Uterus (tissue), 4 donors: Measurements from ENCODE around the gene EPB41L2. TPM values are rescaled to one million over a fixed set of nuclear protein-coding genes. Genes with fewer than 3 reads are reported as not detected.
A peak's percentile ranks its signal among the peaks of the same experiment; 100 is the strongest.

Source experiments
- DNase-seq, 2 donors: peaks; one replicate each; pipeline ENCODE4 v3.0.0-alpha.2; 2019 to 2020
- H3K27ac ChIP-seq, 2 donors: fragments of 200-600 bp; sonication (generic); 1 replicate in 1 of 2; 2 replicates in 1 of 2; pipeline ENCODE4 v1.5.1; 2016 to 2018
- H3K27me3 ChIP-seq, 2 donors: fragments of 200-600 bp; sonication (generic); one replicate each; pipeline ENCODE4 v1.5.1; 2018 to 2019; ENCODE audit warnings: control low read depth in 1 of 2
- H3K36me3 ChIP-seq, 2 donors: fragments of 200-600 bp; sonication (generic); one replicate each; pipeline ENCODE4 v1.5.1; 2019; ENCODE audit warnings: control low read depth in 1 of 2
- H3K4me1 ChIP-seq, 2 donors: fragments of 200-600 bp; sonication (generic); one replicate each; pipeline ENCODE4 v1.5.1; 2018 to 2019; ENCODE audit warnings: control low read depth in 1 of 2
- H3K4me3 ChIP-seq, 2 donors: fragments of 200-600 bp; sonication (generic); 1 replicate in 1 of 2; 2 replicates in 1 of 2; pipeline ENCODE4 v1.5.1; 2018 to 2019; ENCODE audit warnings: mild to moderate bottlenecking in 1 of 2
- H3K9me3 ChIP-seq, 2 donors: fragments of 200-600 bp; sonication (generic); one replicate each; pipeline ENCODE4 v1.5.1; 2019; ENCODE audit warnings: control low read depth in 1 of 2
- CTCF ChIP-seq, 4 experiments: fragments of 200-600 bp in 2 of 4; fragments of 450-650 bp in 2 of 4; sonication (generic) in 2 of 4; IDR thresholded peaks; one replicate each; pipeline ENCODE4 v1.5.1; 2016 to 2019; ENCODE audit warnings: antibody characterized with exemption in 4 of 4, mild to moderate bottlenecking in 2 of 4, moderate library complexity in 1 of 4
- POLR2A ChIP-seq, 2 donors: fragments of 450-650 bp; IDR thresholded peaks; one replicate each; pipeline ENCODE4 v1.6.1; 2016; ENCODE audit warnings: antibody characterized with exemption in 2 of 2, mild to moderate bottlenecking in 1 of 2, moderate library complexity in 1 of 2
- intact Hi-C: fragments of 100-400 bp; cut with DNase I; formaldehyde crosslinking; loops from one replicate; pipeline ENCODE4 v1.15.1; 2023; ENCODE audit warnings: low total_unique reads
- total RNA-seq, 4 donors: library from RNA; depleted of rRNA in 3 of 4; stranded (reverse); fragments of >200 nt in 3 of 4; gene quantifications; one replicate each; pipeline versions ENCODE4 v1.1.0 to v1.2.4, GENCODE V29; 2014 to 2023
- donor health status: DM: yes; HTN: yes; CAD: no.

The EPB41L2 gene
- total RNA-seq, 4 donors from 2014 or later: 72.5 to 237 (median 148) TPM

DNA sequence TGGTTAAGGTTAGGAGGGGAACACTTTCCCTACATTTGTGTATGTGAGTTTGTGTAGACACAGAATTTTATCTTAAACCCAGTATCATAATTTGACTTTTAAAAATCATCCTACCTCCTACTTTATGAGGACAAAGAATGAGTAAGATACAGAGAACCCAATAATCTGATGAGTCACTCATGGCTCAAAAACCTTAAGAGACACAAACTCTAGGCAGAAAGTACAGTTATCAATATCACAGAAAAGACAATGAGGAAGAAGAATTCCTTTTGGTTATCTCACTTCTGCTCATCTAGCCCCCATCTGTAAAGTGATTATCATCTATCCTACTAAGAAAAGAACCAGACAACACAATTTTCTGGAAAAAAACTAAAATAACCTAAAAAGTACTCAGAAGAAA, 87.7 kb downstream of the EPB41L2 start:
- peaks cover 0 to 6% of the 10 kb centered on the region in 2 donors for H3K4me1 ChIP-seq

GRCh38 chr6:130973521-130974277, 89.3 kb downstream of the EPB41L2 start:
- intact Hi-C loops: no loop called here
- no peak for DNase-seq
- H3K4me3 ChIP-seq: no peak overlapping the region
- H3K27ac ChIP-seq: no peak overlapping the region
- H3K9me3 ChIP-seq: no peaks in the 10 kb centered on the region
- H3K36me3 ChIP-seq: no peaks in the 10 kb centered on the region
- TF ChIP-seq POLR2A (IDR thresholded peaks at IDR 0.05) (no peak), CTCF (IDR thresholded peaks at IDR 0.05) (no peak)
- no peaks in the 10 kb centered on the region for H3K27me3 ChIP-seq
- peaks cover 0 to 6% of the 10 kb centered on the region in 2 donors for H3K4me1 ChIP-seq

More for the DNA sequence above, 87.7 kb downstream of the EPB41L2 start:
- DNase-seq: no peak
- Histone ChIP-seq H3K4me3 (no peak overlapping the region), H3K36me3 (no peaks in the 10 kb centered on the region), H3K9me3 (no peaks in the 10 kb centered on the region), H3K27ac (no peak overlapping the region), H3K27me3 (no peaks in the 10 kb centered on the region)
- TF ChIP-seq CTCF (IDR thresholded peaks at IDR 0.05): no peak
- TF ChIP-seq POLR2A (IDR thresholded peaks at IDR 0.05): no peak
- intact Hi-C loops: no loop called here

DNA sequence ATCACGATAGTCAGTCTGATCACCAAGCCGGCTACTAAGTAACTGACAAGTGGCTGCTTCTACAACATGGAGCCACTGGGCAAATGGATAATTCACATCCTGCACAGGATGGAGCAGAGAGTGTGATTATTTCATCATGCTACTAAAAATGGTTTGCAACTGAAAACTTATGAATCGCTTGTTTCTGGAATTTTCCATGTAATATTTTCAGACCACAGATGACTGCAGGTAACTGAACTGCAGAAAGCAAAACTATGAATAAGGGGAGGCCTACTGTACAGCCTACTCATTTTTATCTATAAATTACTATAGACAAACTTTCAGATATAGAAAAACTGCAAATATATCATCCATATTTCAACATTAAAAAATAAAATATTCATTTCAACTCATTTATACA, 91.5 kb downstream of the EPB41L2 start:
- no peak for TF ChIP-seq CTCF (IDR thresholded peaks at IDR 0.05)
- no peak for TF ChIP-seq POLR2A (IDR thresholded peaks at IDR 0.05)
- Histone ChIP-seq H3K4me1 (peaks cover 0 to 5% of the 10 kb centered on the region in 2 donors), H3K27ac (no peak overlapping the region), H3K27me3 (no peaks in the 10 kb centered on the region), H3K4me3 (no peak overlapping the region), H3K36me3 (no peaks in the 10 kb centered on the region), H3K9me3 (no peaks in the 10 kb centered on the region)
- DNase-seq: no peak
- intact Hi-C loops: no loop called here

DNA sequence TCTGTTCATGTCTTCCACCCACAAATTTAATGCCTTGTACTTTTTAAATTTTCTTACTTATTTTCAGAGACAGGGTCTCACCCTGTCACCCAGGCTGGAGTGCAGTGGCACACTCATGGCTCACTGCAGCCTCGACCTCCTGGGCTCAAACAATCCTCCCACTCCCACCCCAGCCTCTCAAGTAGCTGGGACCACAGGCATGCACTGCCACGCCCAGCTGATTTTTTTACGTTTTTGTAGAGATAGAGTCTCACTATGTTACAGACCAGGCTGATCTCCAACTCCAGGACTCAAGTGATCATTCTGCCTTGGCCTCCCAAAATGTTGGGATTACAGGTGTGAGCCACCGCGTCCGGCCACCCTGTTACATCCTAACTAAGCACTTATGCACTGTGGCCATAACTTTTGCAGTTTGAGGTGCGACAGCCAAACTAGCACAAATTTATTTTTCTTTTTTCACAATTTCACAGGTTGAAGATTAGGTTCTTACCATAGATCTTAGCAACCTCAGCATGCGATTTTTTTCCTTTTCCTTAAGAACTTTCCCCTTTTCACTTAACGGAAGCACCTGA, 92.1 kb downstream of the EPB41L2 start:
- no peak overlapping the region for H3K4me3 ChIP-seq
- no peaks in the 10 kb centered on the region for H3K27me3 ChIP-seq
- DNase-seq: no peak
- TF ChIP-seq CTCF (IDR thresholded peaks at IDR 0.05) (no peak), POLR2A (IDR thresholded peaks at IDR 0.05) (no peak)
- H3K9me3 ChIP-seq: no peaks in the 10 kb centered on the region
- no peak overlapping the region for H3K27ac ChIP-seq
- peaks cover 0 to 5% of the 10 kb centered on the region in 2 donors for H3K4me1 ChIP-seq
- intact Hi-C loops: no loop called here
- H3K36me3 ChIP-seq: no peaks in the 10 kb centered on the region

DNA sequence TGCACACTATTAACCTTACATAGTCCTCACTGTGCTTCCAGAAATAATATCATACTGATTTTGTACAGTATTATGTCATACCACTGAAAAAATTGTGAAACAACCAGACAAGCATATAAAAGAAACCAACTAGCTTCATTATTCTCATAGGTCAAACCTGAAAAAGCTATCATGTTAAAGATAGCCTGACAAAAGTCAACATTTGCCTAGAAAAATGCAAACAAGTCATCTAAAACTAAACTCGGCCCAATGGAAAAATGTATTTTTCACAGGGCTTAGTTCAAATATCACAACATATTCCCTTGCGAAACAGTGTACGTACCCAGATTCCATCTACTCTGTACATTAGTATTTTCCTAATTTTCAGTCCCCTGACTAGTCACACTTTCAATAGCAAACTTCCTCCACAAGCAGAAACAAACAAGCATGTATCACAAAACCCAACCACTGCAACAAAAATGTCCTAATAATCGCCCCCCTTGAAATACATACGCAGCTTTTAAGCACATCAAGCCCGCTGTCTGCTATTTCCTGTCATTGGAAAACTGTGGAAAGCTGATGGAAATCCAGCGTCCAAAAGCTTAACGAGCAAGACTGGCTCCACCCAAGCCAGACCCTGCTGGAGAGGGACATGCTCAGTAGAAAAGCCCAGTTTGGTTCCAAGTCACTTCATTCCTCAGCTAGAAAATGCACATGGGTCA, 93.1 kb downstream of the EPB41L2 start:
- Histone ChIP-seq H3K4me3 (peak overlapping the region; percentile 18 to 33), H3K9me3 (no peaks in the 10 kb centered on the region), H3K27ac (peak overlapping the region; percentile 41 to 69), H3K27me3 (no peaks in the 10 kb centered on the region), H3K36me3 (no peaks in the 10 kb centered on the region), H3K4me1 (peaks cover 0 to 5% of the 10 kb centered on the region in 2 donors)
- intact Hi-C loops: no loop called here
- TF ChIP-seq POLR2A (IDR thresholded peaks at IDR 0.05) (no peak), CTCF (IDR thresholded peaks at IDR 0.05) (no peak)
- DNase-seq: peak; percentile 36 to 41
